HEK293 (cell line): ENCODE measurements around the gene KLHL17.

Experiments
- FEZF1 ChIP-seq: fragments of 450-650 bp; formaldehyde crosslinking; IDR thresholded peaks from 2 replicates; pipeline ENCODE4 v1.5.1; 2016; ENCODE audit warnings: missing biosample characterization, missing genetic modification characterization
- GLIS2 ChIP-seq: fragments of 450-650 bp; formaldehyde crosslinking; IDR thresholded peaks from 2 replicates; pipeline ENCODE4 v1.5.1; 2016; ENCODE audit warnings: missing biosample characterization, missing genetic modification characterization
- KLF10 ChIP-seq: fragments of 450-650 bp; IDR thresholded peaks from 2 replicates; pipeline ENCODE4 v1.5.1; 2018; ENCODE audit warnings: missing biosample characterization, mild to moderate bottlenecking, missing genetic modification characterization
- KLF8 ChIP-seq: fragments of 450-650 bp; formaldehyde crosslinking; IDR thresholded peaks from 2 replicates; pipeline ENCODE4 v1.5.1; 2016; ENCODE audit warnings: missing biosample characterization, missing genetic modification characterization
- MEIS1 ChIP-seq: sonication (generic); formaldehyde crosslinking; IDR thresholded peaks from 2 replicates; pipeline ENCODE4 v1.8.1; 2022; ENCODE audit warnings: missing genetic modification reagents, mild to moderate bottlenecking, borderline replicate concordance
- OVOL3 ChIP-seq: fragments of 450-650 bp; formaldehyde crosslinking; IDR thresholded peaks from 2 replicates; pipeline ENCODE4 v1.5.1; 2016; ENCODE audit warnings: missing biosample characterization, missing genetic modification characterization
- RBAK ChIP-seq: fragments of 450-650 bp; formaldehyde crosslinking; IDR thresholded peaks from 2 replicates; pipeline ENCODE4 v1.5.1; 2016; ENCODE audit warnings: missing biosample characterization, missing genetic modification characterization
- REPIN1 ChIP-seq: fragments of 450-650 bp; formaldehyde crosslinking; IDR thresholded peaks from 2 replicates; pipeline ENCODE4 v1.5.1; 2017; ENCODE audit warnings: missing biosample characterization, missing genetic modification characterization, low read depth
- SP2 ChIP-seq: fragments of 450-650 bp; formaldehyde crosslinking; IDR thresholded peaks from 2 replicates; pipeline ENCODE4 v1.5.1; 2016; ENCODE audit warnings: missing biosample characterization, missing genetic modification characterization
- WT1 ChIP-seq: fragments of 450-650 bp; formaldehyde crosslinking; IDR thresholded peaks from 2 replicates; pipeline ENCODE4 v1.5.1; 2016; ENCODE audit warnings: missing biosample characterization, missing genetic modification characterization
- ZBTB7A ChIP-seq: fragments of 450-650 bp; formaldehyde crosslinking; IDR thresholded peaks from 2 replicates; pipeline ENCODE4 v1.5.1; 2016; ENCODE audit warnings: low read depth, missing biosample characterization, missing genetic modification characterization
- ZIC2 ChIP-seq: fragments of 450-650 bp; formaldehyde crosslinking; IDR thresholded peaks from 2 replicates; pipeline ENCODE4 v1.5.1; 2016; ENCODE audit warnings: missing biosample characterization, missing genetic modification characterization
- ZNF121 ChIP-seq: fragments of 450-650 bp; formaldehyde crosslinking; IDR thresholded peaks from 2 replicates; pipeline ENCODE4 v1.5.1; 2016; ENCODE audit warnings: missing biosample characterization, missing genetic modification characterization
- ZNF221 ChIP-seq: fragments of 450-650 bp; formaldehyde crosslinking; IDR thresholded peaks from 2 replicates; pipeline ENCODE4 v1.5.1; 2017; ENCODE audit warnings: missing biosample characterization, missing genetic modification characterization, borderline replicate concordance
- ZNF266 ChIP-seq: fragments of 450-650 bp; formaldehyde crosslinking; IDR thresholded peaks from 2 replicates; pipeline ENCODE4 v1.5.1; 2016; ENCODE audit warnings: missing biosample characterization, missing genetic modification characterization, low read depth
- ZNF341 ChIP-seq: fragments of 450-650 bp; formaldehyde crosslinking; IDR thresholded peaks from 2 replicates; pipeline ENCODE4; 2016; ENCODE audit warnings: low read depth, missing biosample characterization, missing genetic modification characterization
- ZNF354C ChIP-seq: fragments of 450-650 bp; formaldehyde crosslinking; IDR thresholded peaks from 2 replicates; pipeline ENCODE4 v1.5.1; 2016; ENCODE audit warnings: missing biosample characterization, missing genetic modification characterization, low read depth, borderline replicate concordance
- ZNF404 ChIP-seq: fragments of 450-650 bp; formaldehyde crosslinking; IDR thresholded peaks from 2 replicates; pipeline ENCODE4 v1.5.1; 2017; ENCODE audit warnings: missing biosample characterization, missing genetic modification characterization
- ZNF521 ChIP-seq: fragments of 450-650 bp; formaldehyde crosslinking; IDR thresholded peaks from 2 replicates; pipeline ENCODE4 v1.5.1; 2017; ENCODE audit warnings: missing biosample characterization, mild to moderate bottlenecking, missing genetic modification characterization
- ZNF621 ChIP-seq: fragments of 450-650 bp; formaldehyde crosslinking; IDR thresholded peaks from 2 replicates; pipeline ENCODE4 v1.5.1; 2017; ENCODE audit warnings: missing biosample characterization, missing genetic modification characterization
- ZNF629 ChIP-seq: fragments of 450-650 bp; formaldehyde crosslinking; IDR thresholded peaks from 2 replicates; pipeline ENCODE4 v1.5.1; 2017; ENCODE audit warnings: missing biosample characterization, missing genetic modification characterization
- ZNF658 ChIP-seq: fragments of 450-650 bp; formaldehyde crosslinking; IDR thresholded peaks from 2 replicates; pipeline ENCODE4; 2016; ENCODE audit warnings: missing biosample characterization, missing genetic modification characterization
- ZNF660 ChIP-seq: fragments of 450-650 bp; IDR thresholded peaks from 2 replicates; pipeline ENCODE4 v1.5.1; 2018; ENCODE audit warnings: missing biosample characterization, mild to moderate bottlenecking, missing genetic modification characterization
- ZNF791 ChIP-seq: fragments of 450-650 bp; formaldehyde crosslinking; IDR thresholded peaks from 2 replicates; pipeline ENCODE4 v1.5.1; 2016; ENCODE audit warnings: missing biosample characterization, missing genetic modification characterization
- ZSCAN23 ChIP-seq: fragments of 450-650 bp; formaldehyde crosslinking; IDR thresholded peaks from 2 replicates; pipeline ENCODE4 v1.5.1; 2016; ENCODE audit warnings: missing biosample characterization, missing genetic modification characterization
- ZSCAN30 ChIP-seq: fragments of 450-650 bp; IDR thresholded peaks from 2 replicates; pipeline ENCODE4 v1.5.1; 2018; ENCODE audit warnings: missing biosample characterization, mild to moderate bottlenecking, missing genetic modification characterization, moderate library complexity
- ZXDB ChIP-seq: fragments of 450-650 bp; formaldehyde crosslinking; IDR thresholded peaks from 2 replicates; pipeline ENCODE4 v1.5.1; 2016; ENCODE audit warnings: missing biosample characterization, missing genetic modification characterization
- TF ChIP-seq, protein P1 (sequence below): fragments of 450-650 bp; formaldehyde crosslinking; IDR thresholded peaks from 2 replicates; pipeline ENCODE4 v1.5.1; 2016; ENCODE audit warnings: missing biosample characterization, missing genetic modification characterization
- TF ChIP-seq, protein P2 (sequence below): fragments of 450-650 bp; formaldehyde crosslinking; IDR thresholded peaks from 2 replicates; pipeline ENCODE4 v1.5.1; 2016; ENCODE audit warnings: missing biosample characterization, missing genetic modification characterization, borderline replicate concordance
- TF ChIP-seq, protein P3 (sequence below): fragments of 450-650 bp; formaldehyde crosslinking; IDR thresholded peaks from 2 replicates; pipeline ENCODE4 v1.5.1; 2016; ENCODE audit warnings: missing biosample characterization, missing genetic modification characterization
- TF ChIP-seq, protein P4 (sequence below): fragments of 450-650 bp; formaldehyde crosslinking; IDR thresholded peaks from 2 replicates; pipeline ENCODE4 v1.5.0; 2017; ENCODE audit warnings: missing biosample characterization, missing genetic modification characterization, borderline replicate concordance
- TF ChIP-seq, protein P5 (sequence below): fragments of 450-650 bp; formaldehyde crosslinking; IDR thresholded peaks from 2 replicates; pipeline ENCODE4 v1.5.1; 2016; ENCODE audit warnings: missing biosample characterization, missing genetic modification characterization, borderline replicate concordance

The KLHL17 gene

DNA sequence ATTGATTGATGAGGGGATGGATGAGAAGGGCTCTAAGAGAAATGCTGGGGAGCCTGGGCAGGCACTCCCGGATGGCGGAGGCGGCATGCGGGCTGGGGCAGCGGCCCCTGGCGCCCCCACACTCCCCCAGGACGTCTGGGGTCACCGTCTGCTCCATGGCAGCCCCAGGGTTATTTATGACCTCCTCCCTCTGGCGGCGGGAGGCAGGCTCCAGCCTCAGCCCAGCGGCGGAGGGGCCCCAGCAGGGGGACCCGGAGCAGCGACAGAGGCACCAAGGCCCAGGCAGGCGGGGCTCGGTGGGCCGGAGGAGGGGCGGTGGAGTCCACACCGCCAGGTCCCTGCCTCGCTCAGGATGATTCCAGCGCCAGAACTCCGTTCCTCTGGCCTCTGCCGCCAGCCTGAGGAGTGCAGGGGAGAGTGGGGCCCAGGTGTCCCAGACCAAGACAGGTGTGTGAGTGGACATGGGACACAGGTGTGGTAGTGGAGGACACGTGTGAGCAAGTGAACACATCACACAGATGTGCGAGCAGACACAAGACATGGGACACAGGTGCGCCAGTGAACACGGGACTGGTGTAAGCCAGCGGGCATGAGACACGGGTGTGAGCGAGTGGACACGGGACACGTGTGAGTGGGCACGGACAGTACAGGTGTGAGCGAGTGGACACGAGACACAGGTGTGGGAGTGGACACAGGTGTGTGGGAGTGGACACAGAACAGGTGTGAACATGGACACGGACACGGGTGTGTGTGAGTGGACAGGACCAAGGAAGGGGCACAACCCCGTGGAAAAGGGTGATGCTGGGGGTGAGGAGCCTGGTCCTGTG is 39.2 kb upstream of the KLHL17 start (continued):
- TF ChIP-seq, protein P1, sequence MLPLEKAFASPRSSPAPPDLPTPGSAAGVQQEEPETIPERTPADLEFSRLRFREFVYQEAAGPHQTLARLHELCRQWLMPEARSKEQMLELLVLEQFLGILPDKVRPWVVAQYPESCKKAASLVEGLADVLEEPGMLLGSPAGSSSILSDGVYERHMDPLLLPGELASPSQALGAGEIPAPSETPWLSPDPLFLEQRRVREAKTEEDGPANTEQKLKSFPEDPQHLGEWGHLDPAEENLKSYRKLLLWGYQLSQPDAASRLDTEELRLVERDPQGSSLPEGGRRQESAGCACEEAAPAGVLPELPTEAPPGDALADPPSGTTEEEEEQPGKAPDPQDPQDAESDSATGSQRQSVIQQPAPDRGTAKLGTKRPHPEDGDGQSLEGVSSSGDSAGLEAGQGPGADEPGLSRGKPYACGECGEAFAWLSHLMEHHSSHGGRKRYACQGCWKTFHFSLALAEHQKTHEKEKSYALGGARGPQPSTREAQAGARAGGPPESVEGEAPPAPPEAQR (tag by site-specific recombination) = no peak
- TF ChIP-seq ZNF629 (peak; percentile 76), ZXDB (peak; percentile 92), WT1 (tag by site-specific recombination) (peak; percentile 88), ZBTB7A (tag by site-specific recombination) (peak; percentile 80), RBAK (tag by site-specific recombination) (no peak), REPIN1 (tag by site-specific recombination) (no peak), ZNF621 (no peak), ZSCAN23 (tag by site-specific recombination) (no peak), ZNF658 (tag by site-specific recombination) (no peak), ZNF521 (tag by site-specific recombination) (no peak), ZNF221 (tag by site-specific recombination) (no peak), KLF8 (tag by site-specific recombination) (peak; percentile 95), GLIS2 (tag by site-specific recombination) (peak; percentile 83), OVOL3 (tag by site-specific recombination) (peak; percentile 8; the same call in 1 of the 2 replicates), ZSCAN30 (peak; percentile 99), FEZF1 (peak; percentile 51), ZNF660 (peak; percentile 95), ZNF266 (no peak), ZNF354C (tag by site-specific recombination) (no peak), ZNF121 (tag by site-specific recombination) (no peak), ZNF404 (tag by site-specific recombination) (no peak), ZIC2 (tag by site-specific recombination) (peak; percentile 87), SP2 (peak; percentile 61), ZNF791 (tag by site-specific recombination) (no peak), MEIS1 (CRISPR knock-in tag) (peak; percentile 77; the same call in 1 of the 2 replicates), ZNF341 (peak; percentile 89), KLF10 (peak; percentile 89)
- TF ChIP-seq, protein P2, sequence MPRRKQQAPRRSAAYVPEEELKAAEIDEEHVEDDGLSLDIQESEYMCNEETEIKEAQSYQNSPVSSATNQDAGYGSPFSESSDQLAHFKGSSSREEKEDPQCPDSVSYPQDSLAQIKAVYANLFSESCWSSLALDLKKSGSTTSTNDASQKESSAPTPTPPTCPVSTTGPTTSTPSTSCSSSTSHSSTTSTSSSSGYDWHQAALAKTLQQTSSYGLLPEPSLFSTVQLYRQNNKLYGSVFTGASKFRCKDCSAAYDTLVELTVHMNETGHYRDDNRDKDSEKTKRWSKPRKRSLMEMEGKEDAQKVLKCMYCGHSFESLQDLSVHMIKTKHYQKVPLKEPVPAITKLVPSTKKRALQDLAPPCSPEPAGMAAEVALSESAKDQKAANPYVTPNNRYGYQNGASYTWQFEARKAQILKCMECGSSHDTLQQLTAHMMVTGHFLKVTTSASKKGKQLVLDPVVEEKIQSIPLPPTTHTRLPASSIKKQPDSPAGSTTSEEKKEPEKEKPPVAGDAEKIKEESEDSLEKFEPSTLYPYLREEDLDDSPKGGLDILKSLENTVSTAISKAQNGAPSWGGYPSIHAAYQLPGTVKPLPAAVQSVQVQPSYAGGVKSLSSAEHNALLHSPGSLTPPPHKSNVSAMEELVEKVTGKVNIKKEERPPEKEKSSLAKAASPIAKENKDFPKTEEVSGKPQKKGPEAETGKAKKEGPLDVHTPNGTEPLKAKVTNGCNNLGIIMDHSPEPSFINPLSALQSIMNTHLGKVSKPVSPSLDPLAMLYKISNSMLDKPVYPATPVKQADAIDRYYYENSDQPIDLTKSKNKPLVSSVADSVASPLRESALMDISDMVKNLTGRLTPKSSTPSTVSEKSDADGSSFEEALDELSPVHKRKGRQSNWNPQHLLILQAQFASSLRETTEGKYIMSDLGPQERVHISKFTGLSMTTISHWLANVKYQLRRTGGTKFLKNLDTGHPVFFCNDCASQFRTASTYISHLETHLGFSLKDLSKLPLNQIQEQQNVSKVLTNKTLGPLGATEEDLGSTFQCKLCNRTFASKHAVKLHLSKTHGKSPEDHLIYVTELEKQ (tag by site-specific recombination) = peak; percentile 68; the same call in 1 of the 2 replicates
- TF ChIP-seq, protein P3, sequence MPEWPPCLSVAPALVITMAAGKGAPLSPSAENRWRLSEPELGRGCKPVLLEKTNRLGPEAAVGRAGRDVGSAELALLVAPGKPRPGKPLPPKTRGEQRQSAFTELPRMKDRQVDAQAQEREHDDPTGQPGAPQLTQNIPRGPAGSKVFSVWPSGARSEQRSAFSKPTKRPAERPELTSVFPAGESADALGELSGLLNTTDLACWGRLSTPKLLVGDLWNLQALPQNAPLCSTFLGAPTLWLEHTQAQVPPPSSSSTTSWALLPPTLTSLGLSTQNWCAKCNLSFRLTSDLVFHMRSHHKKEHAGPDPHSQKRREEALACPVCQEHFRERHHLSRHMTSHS (tag by site-specific recombination) = no peak
- TF ChIP-seq, protein P4, sequence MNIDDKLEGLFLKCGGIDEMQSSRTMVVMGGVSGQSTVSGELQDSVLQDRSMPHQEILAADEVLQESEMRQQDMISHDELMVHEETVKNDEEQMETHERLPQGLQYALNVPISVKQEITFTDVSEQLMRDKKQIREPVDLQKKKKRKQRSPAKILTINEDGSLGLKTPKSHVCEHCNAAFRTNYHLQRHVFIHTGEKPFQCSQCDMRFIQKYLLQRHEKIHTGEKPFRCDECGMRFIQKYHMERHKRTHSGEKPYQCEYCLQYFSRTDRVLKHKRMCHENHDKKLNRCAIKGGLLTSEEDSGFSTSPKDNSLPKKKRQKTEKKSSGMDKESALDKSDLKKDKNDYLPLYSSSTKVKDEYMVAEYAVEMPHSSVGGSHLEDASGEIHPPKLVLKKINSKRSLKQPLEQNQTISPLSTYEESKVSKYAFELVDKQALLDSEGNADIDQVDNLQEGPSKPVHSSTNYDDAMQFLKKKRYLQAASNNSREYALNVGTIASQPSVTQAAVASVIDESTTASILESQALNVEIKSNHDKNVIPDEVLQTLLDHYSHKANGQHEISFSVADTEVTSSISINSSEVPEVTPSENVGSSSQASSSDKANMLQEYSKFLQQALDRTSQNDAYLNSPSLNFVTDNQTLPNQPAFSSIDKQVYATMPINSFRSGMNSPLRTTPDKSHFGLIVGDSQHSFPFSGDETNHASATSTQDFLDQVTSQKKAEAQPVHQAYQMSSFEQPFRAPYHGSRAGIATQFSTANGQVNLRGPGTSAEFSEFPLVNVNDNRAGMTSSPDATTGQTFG (tag by site-specific recombination) = no peak
- TF ChIP-seq, protein P5, sequence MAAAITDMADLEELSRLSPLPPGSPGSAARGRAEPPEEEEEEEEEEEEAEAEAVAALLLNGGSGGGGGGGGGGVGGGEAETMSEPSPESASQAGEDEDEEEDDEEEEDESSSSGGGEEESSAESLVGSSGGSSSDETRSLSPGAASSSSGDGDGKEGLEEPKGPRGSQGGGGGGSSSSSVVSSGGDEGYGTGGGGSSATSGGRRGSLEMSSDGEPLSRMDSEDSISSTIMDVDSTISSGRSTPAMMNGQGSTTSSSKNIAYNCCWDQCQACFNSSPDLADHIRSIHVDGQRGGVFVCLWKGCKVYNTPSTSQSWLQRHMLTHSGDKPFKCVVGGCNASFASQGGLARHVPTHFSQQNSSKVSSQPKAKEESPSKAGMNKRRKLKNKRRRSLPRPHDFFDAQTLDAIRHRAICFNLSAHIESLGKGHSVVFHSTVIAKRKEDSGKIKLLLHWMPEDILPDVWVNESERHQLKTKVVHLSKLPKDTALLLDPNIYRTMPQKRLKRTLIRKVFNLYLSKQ (tag by site-specific recombination) = no peak
